GM18508 (cell line): ENCODE data around the gene RAPGEF4.
"Not testable (repeated sequence)": the region's sequence is repeated elsewhere in the genome, so short reads cannot be mapped to it uniquely, and the experiment has no call there.

Source experiments
- ATAC-seq: cut with Tn5 transposase; IDR thresholded peaks from one replicate; pipeline ENCODE4 v1.9.1; 2021; ENCODE audit warnings: moderate number of reproducible peaks; ENCODE audit not compliant: insufficient read depth, unreplicated experiment

RAPGEF4 gene

GRCh38 chr2:172725284-172725683, 10.4 kb upstream of the RAPGEF4 start:
- no peak for ATAC-seq

DNA sequence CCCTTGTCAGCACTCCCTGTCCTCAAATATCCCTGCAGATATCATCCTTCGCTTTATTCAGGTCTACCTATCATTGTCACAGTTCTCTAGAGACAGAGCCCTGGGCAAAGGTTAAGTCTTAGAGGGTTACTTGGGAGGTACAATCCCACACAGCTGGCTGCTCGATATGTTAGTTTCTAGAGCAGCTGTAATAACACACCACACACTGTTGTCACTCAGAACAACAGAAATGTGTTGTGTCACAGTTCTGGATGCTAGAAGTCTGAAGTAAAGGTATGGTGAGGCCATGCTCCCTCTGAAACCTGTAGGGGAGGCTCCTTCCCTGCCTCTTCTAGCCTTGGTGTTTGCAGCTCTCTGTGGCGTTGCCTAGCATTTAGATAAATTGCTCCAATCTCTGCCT, 9.9 kb upstream of the RAPGEF4 start:
- ATAC-seq = no peak

DNA sequence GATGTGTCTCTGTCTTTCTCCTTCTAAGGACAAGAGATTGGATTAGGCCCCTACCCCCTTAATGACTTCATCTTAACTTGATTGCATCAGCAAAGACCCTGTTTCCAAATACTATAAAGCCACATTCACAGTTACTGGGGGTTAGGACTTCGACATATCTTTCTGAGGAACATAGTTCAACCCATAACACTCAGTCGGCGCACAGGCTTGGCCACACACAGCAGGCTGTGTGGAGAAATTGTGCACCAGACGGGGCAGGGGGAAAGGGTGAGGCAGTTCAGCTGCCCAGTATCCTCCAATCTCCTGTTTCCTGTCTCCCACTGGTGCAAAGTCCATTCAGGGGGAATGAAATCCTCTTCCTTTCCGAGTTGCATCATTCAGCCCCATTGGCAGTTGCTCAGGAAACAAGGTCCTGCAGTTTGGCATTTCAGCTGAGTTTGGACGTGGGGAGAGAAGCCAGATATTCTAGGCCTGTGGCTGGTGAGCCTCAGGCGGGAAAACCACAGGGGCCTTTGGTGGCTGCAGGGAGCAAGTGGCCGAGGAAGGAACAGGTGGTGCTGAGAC, 9.4 kb upstream of the RAPGEF4 start:
- no peak for ATAC-seq

- ATAC-seq = no peak
These were observed 5.2 kb upstream of the RAPGEF4 start for GRCh38 chr2:172730411-172730810.

- ATAC-seq = no peak
These were observed 699 bp upstream of the RAPGEF4 start for GRCh38 chr2:172734711-172735581.

DNA sequence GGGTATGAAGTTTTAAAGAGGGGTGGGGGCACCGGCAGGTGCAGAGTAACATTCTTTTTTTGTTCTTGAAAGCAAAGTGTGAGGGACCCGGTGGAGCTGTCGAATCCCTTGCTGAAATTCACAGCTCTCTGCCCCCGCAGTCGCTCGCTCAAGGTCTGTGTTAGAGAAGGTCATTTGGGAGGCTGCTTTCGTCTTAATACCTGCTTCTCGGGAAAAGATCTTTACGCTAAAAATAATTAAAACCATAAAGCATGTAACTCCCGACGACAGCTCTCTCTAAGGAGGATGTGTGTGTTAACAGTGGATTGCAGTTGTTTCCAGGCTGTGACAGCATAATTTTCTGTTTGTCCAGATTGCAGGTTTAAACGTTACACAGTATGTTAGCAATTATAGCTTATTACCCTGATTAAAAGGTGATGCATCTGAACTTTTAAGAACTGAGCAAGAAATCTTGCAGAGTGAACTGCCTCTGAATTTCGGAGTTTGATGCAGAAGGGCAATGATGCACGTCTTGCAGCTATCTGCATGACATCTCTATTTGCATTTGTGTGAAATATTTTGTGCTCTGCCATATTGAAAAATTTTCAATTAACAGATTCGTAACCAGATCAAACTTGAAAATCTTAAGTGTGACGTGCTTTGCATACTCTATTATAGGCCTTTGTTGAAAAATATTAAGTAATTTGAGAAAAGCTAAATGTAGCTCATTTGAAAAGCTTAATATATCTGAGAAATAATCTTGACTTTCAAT, 954 bp downstream of the RAPGEF4 start:
- ATAC-seq = no peak

GRCh38 chr2:172739661-172740266, 4.1 kb downstream of the RAPGEF4 start:
- ATAC-seq = no peak

GRCh38 chr2:172740856-172741255, 5.2 kb downstream of the RAPGEF4 start:
- ATAC-seq = no peak

DNA sequence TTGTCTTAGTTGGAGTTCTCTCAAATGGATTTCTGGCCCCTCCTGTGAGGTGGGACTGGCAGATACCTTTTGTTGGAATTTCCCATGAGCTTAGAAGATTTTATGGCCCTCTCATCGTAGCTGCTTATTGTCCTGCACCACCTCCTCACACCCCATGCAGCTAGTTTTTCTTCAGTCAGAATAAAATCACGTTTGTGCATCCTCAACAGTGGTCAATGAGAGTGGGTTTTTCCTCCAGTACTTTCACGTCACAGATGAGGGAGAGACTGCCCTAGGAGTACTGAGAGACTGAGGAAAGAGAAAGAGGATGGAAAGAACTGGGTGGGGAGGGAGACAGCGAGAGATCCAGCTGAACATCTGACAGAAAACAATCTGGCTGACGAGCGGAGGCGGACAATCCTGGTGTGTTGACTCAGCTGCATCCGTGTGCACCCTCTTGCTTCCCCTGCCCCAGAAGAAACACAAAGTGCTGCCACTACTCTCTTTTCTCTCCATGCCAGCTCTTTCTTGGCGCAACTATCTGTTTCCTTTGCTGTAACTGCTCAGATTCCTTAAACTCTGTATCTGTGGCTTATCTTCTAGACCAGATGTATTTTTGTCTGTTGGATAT, 7.4 kb downstream of the RAPGEF4 start:
- no peak for ATAC-seq

DNA sequence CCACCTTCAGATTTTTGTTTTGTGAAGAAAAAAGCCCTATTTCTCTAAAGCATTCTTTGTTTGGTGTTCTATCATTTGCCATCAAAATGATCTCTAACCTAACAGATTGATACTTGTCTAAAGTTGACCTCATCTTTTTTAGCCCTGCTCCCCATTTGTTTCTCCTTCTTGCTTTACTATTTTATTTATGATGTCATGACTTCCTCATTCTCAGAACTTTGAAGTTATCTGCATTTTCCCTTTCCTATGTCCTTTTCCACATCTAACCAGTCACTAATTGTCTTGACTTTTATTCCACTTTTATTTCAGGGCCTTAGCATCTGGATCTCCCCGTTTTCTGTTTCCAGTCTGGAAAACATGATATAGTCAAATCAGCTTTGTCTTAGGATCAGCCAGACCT, 8.3 kb downstream of the RAPGEF4 start:
- ATAC-seq = no peak

DNA sequence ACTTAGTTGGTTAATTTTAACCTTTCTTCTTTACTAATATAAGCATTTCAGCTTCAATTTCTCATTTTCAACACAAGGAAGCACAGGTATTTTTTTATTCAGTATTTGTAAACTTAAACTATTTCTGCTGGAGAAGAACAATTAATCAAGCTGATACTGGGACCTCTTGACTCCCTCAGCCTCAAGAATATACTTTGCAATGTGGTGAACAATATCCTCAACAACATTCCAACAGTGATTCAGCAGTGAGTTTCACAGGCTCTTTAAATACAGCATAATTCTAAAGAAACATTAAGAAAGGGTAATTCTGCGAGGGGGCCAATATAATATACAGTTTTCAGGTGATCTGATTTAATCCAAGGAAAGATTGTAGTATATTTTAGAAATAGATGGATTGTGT, 10.0 kb downstream of the RAPGEF4 start:
- ATAC-seq = no peak

GRCh38 chr2:172748543-172748942, 12.9 kb downstream of the RAPGEF4 start:
- ATAC-seq = not testable (repeated sequence)

GRCh38 chr2:172749388-172749787, 13.7 kb downstream of the RAPGEF4 start:
- no peak for ATAC-seq

DNA sequence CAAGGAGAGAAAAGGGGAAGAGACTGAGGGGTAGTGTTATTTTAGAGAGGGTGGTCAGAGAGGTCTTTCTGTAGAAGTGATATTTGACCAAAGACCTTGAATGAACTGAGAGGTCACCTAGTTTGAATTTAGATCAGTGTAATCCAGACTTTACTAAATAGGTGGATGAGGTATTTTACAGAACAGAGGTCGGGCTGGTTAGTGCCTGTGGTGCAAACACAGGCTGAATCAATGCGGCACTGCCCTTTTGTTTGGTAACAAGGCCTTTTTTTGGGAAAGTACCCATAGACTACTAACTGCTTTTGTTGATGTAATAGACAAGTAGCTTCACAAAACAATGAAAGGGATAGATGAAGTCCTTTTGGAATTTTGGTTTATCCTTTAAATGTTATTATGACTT, 15.9 kb downstream of the RAPGEF4 start:
- ATAC-seq = no peak

DNA sequence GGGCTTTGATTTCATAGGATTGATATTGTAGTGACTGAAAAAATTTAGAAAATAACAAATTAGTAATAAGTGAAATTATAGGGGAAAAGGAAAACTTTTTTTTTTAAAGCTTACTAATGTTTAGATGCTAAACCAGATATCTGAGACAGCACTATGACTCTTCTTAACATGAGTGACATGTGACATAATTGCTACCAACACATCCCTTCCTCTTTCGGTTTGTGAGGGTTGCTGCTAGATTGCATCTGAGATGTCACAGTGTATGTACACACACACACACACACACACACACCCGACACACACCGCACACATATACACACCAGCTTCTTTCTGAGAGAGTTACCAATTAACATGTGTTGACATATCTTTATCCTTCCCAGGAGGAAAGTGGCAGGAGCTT, 18.0 kb downstream of the RAPGEF4 start:
- no peak for ATAC-seq

DNA sequence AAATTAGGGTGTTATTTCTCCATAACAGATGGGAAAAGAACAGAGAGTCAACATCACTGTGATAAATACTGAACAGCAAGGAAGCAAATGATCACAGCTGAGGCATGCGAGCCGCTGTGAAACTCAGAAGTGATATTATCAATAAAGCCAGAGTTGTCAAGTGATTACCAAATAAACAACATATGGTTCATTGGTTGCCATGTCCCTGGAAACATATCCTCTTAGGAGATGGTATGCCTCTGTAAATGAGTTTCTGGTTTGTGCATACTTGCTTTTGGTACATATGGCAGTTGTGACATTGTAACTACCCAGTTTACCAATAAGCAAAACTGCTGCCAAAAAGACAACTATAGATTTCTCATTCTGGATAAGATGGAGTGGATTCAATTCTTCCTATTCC, 23.8 kb downstream of the RAPGEF4 start:
- ATAC-seq = no peak

DNA sequence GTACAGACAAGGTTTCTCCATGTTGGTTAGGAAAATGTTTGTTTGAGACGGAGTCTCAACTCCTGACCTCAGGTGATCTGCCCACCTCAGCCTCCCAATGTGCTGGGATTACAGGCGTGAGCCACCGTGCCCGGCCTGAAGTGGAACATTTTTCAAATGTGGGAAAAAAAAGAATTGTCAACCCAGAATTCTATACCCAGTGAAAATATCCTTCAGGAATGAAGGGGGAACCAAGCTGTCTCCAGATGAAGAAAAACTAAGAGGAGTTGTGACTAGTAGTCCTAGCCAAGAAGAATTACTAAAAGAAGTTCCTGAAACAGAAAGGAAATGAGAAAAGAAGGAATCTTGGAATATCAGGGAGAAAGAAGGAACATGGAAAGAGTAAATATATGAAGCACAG, 25.7 kb downstream of the RAPGEF4 start:
- no peak for ATAC-seq

GRCh38 chr2:172762574-172762973, 26.9 kb downstream of the RAPGEF4 start:
- ATAC-seq = no peak

- no peak for ATAC-seq
These were observed 27.4 kb downstream of the RAPGEF4 start for GRCh38 chr2:172763079-172763478.

- ATAC-seq = no peak
These were observed 30.0 kb downstream of the RAPGEF4 start for GRCh38 chr2:172765662-172766061.
